HG02938 (cell line): ENCODE results near the gene NIN.

Experiments
- ATAC-seq: cut with Tn5 transposase; IDR thresholded peaks from one replicate; pipeline ENCODE4 v1.9.1; 2021; ENCODE audit warnings: mild to moderate bottlenecking, moderate library complexity; ENCODE audit not compliant: unreplicated experiment

The NIN gene

GRCh38 chr14:50762931-50763300 lies 68.0 kb downstream of the NIN start:
- ATAC-seq = no peak

GRCh38 chr14:50762001-50762930 lies 68.7 kb downstream of the NIN start:
- ATAC-seq = peak; percentile 85

GRCh38 chr14:50759800-50760543 lies 71.0 kb downstream of the NIN start:
- no peak for ATAC-seq

GRCh38 chr14:50758945-50759344 lies 72.0 kb downstream of the NIN start:
- no peak for ATAC-seq

- ATAC-seq = no peak
Measured at GRCh38 chr14:50758305-50758704, 72.7 kb downstream of the NIN start.

- no peak for ATAC-seq
Measured at GRCh38 chr14:50757702-50758101, 73.3 kb downstream of the NIN start.

GRCh38 chr14:50756300-50756699 lies 74.7 kb downstream of the NIN start:
- ATAC-seq = no peak

- no peak for ATAC-seq
Measured at GRCh38 chr14:50750323-50750722, 80.6 kb downstream of the NIN start.

GRCh38 chr14:50745401-50746058 lies 85.4 kb downstream of the NIN start:
- no peak for ATAC-seq

GRCh38 chr14:50744231-50744630 lies 86.7 kb downstream of the NIN start:
- ATAC-seq = no peak

- no peak for ATAC-seq
Measured at GRCh38 chr14:50741567-50741966, 89.4 kb downstream of the NIN start.

- no peak for ATAC-seq
Measured at GRCh38 chr14:50740856-50741255, 90.1 kb downstream of the NIN start.

- ATAC-seq = no peak
Measured at GRCh38 chr14:50739186-50739585, 91.8 kb downstream of the NIN start.

- ATAC-seq = peak; percentile 90
Measured at GRCh38 chr14:50736932-50737419, 94.0 kb downstream of the NIN start.

- no peak for ATAC-seq
Measured at GRCh38 chr14:50734950-50735695, 95.8 kb downstream of the NIN start.

- ATAC-seq = no peak
Measured at GRCh38 chr14:50733494-50733893, 97.5 kb downstream of the NIN start.

- no peak for ATAC-seq
Measured at GRCh38 chr14:50728836-50729235, 102.1 kb downstream of the NIN start.

GRCh38 chr14:50726372-50727107 lies 104.4 kb downstream of the NIN start:
- ATAC-seq = no peak

GRCh38 chr14:50725761-50726160 lies 105.2 kb downstream of the NIN start:
- no peak for ATAC-seq
